HuH-7 (cell line): ENCODE data around the gene PKP4.

ENCODE experiments used
- DNase-seq: peaks from one replicate; pipeline ENCODE4 v3.0.0; 2011; ENCODE audit warnings: low spot score

PKP4 gene

GRCh38 chr2:158496986-158497385, 40.2 kb downstream of the PKP4 start:
- DNase-seq = no peak

- DNase-seq = no peak
Observed at GRCh38 chr2:158497486-158497885, 40.7 kb downstream of the PKP4 start.

- no peak for DNase-seq
Observed at GRCh38 chr2:158498043-158498748, 41.4 kb downstream of the PKP4 start.

GRCh38 chr2:158498749-158499136, 42.0 kb downstream of the PKP4 start:
- no peak for DNase-seq

GRCh38 chr2:158499383-158499782, 42.6 kb downstream of the PKP4 start:
- no peak for DNase-seq

GRCh38 chr2:158500333-158500732, 43.6 kb downstream of the PKP4 start:
- DNase-seq = no peak

- DNase-seq = no peak
Observed at GRCh38 chr2:158501301-158501700, 44.5 kb downstream of the PKP4 start.

GRCh38 chr2:158502974-158503373, 46.2 kb downstream of the PKP4 start:
- DNase-seq = no peak

- DNase-seq = no peak
Observed at GRCh38 chr2:158504088-158504487, 47.3 kb downstream of the PKP4 start.

GRCh38 chr2:158505448-158505934, 48.7 kb downstream of the PKP4 start:
- no peak for DNase-seq

- no peak for DNase-seq
Observed at GRCh38 chr2:158507141-158507540, 50.4 kb downstream of the PKP4 start.

- no peak for DNase-seq
Observed at GRCh38 chr2:158507679-158508078, 50.9 kb downstream of the PKP4 start.

- no peak for DNase-seq
Observed at GRCh38 chr2:158509928-158510797, 53.4 kb downstream of the PKP4 start.

- DNase-seq = no peak
Observed at GRCh38 chr2:158510887-158511286, 54.1 kb downstream of the PKP4 start.

GRCh38 chr2:158511706-158512105, 55.0 kb downstream of the PKP4 start:
- DNase-seq = no peak

GRCh38 chr2:158512323-158512722, 55.6 kb downstream of the PKP4 start:
- DNase-seq = no peak

- DNase-seq = no peak
Observed at GRCh38 chr2:158513841-158514240, 57.1 kb downstream of the PKP4 start.

- no peak for DNase-seq
Observed at GRCh38 chr2:158518084-158518483, 61.3 kb downstream of the PKP4 start.

GRCh38 chr2:158519481-158519880, 62.7 kb downstream of the PKP4 start:
- DNase-seq = no peak

GRCh38 chr2:158529379-158530259, 72.9 kb downstream of the PKP4 start:
- DNase-seq = no peak

GRCh38 chr2:158530829-158531228, 74.1 kb downstream of the PKP4 start:
- DNase-seq = no peak

- no peak for DNase-seq
Observed at GRCh38 chr2:158533009-158533408, 76.3 kb downstream of the PKP4 start.
